Esophagus muscularis mucosa (tissue), 3 donors: ENCODE measurements around the gene LIMK1.

Source experiments
- CTCF ChIP-seq, 3 experiments: fragments of 200-600 bp in 2 of 3; fragments of 450-650 bp in 1 of 3; sonication (generic) in 2 of 3; IDR thresholded peaks; one replicate each; pipeline ENCODE4 v1.5.1; 2017 to 2019; ENCODE audit warnings: antibody characterized with exemption in 3 of 3, mild to moderate bottlenecking in 2 of 3, moderate library complexity in 1 of 3
- EP300 ChIP-seq: sonication (generic); formaldehyde crosslinking; IDR thresholded peaks from one replicate; pipeline ENCODE4 v1.6.1; 2017; ENCODE audit warnings: antibody characterized with exemption

- no peak for TF ChIP-seq EP300
- TF ChIP-seq CTCF (IDR thresholded peaks at IDR 0.05) = no peak
These were observed 1.3 kb downstream of the LIMK1 start for GRCh38 chr7:74084722-74085578.
